Suprapubic skin (tissue), 4 donors: ENCODE data around the gene MTA1.

Experiments
- CTCF ChIP-seq, 2 donors: fragments of 200-600 bp in 1 of 2; fragments of 450-650 bp in 1 of 2; sonication (generic) in 1 of 2; IDR thresholded peaks; one replicate each; pipeline ENCODE4 v1.5.1; 2016 to 2019; ENCODE audit warnings: antibody characterized with exemption in 2 of 2, mild to moderate bottlenecking in 1 of 2, moderate library complexity in 1 of 2
- EP300 ChIP-seq: sonication (generic); formaldehyde crosslinking; IDR thresholded peaks from one replicate; pipeline ENCODE4 v1.6.1; 2017; ENCODE audit warnings: antibody characterized with exemption
- POLR2A ChIP-seq, 2 donors: fragments of 450-650 bp; IDR thresholded peaks; one replicate each; pipeline ENCODE4 v1.6.1; 2017; ENCODE audit warnings: antibody characterized with exemption in 2 of 2, mild to moderate bottlenecking in 2 of 2, moderate library complexity in 2 of 2
- POLR2AphosphoS5 ChIP-seq, 3 donors: sonication (generic); formaldehyde crosslinking; IDR thresholded peaks; one replicate each; pipeline ENCODE4 v1.6.1; 2017; ENCODE audit warnings: antibody characterized with exemption in 3 of 3

- TF ChIP-seq CTCF (IDR thresholded peaks at IDR 0.05): no peak
- TF ChIP-seq EP300: no peak
- no peak for TF ChIP-seq POLR2A (IDR thresholded peaks at IDR 0.05)
- no peak for TF ChIP-seq POLR2AphosphoS5 (IDR thresholded peaks at IDR 0.05)
Measured at GRCh38 chr14:105420974-105421674, 1.5 kb downstream of the MTA1 start.
